MV-4-11 (cell line): ENCODE measurements around the gene INPP5A.
"Not testable (repeated sequence)": the region's sequence is repeated elsewhere in the genome, so short reads cannot be mapped to it uniquely, and the experiment has no call there.

Experiments
- DNase-seq: peaks from one replicate; lab custom pipeline; 2025; lab: John Stamatoyannopoulos, UW

INPP5A gene

DNA sequence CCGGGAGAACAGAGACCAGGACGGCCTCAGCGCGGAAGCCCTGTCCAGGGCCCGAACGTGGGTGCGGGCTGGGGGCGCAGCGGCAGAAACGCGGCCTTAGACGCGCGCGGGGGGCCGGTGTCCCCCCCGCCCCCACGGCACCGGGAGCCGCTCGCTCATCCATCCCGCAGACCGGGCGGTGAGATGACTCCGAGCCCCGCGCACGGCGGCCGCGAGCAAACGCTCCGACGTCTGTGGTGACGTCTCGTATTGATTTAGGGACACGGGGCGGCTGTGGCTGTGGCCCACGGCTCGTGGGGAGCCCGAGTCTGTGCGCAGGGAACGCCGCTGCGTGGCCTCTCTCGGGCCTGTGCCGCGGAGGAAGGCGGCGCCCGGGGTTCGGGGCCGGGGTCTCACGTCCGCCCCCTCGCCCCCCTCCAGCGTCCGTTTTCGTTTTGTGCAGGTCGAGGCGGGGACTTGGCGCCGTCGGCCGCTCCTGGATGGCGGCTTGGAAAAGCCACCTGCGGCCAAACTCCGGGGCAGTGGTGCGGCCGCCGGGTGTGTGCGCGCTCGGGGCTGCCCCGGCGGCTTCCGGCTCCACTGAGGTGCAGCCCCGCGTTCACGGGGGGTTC lies 249.4 kb downstream of the INPP5A start:
- DNase-seq = no peak

- DNase-seq = no peak
Observed at GRCh38 chr10:132787495-132788179, 250.1 kb downstream of the INPP5A start.

- no peak for DNase-seq
Observed at GRCh38 chr10:132788180-132788830, 250.7 kb downstream of the INPP5A start.

DNA sequence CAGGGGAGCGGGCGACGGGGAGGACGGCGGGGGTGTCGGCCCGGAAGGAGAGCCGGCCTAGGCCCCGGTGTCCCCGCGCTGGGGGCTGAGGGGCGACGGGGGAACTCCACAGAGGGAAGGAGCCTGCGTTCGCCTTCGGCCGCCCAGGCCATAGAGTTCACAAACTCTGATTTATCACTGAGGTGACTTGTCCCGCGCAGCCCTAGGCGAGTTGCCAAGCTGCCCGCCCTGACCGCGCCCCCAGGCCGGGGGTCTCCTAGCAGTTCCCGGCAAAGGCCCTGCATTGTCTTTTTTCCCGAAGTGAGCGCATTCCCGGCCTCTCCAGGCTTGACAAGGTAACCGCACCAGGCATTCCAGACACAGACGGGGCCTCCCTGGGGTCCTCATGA lies 251.2 kb downstream of the INPP5A start:
- DNase-seq = no peak

- no peak for DNase-seq
Observed at GRCh38 chr10:132789659-132790148, 252.1 kb downstream of the INPP5A start.

- DNase-seq = no peak
Observed at GRCh38 chr10:132790470-132790869, 252.9 kb downstream of the INPP5A start.

- DNase-seq = no peak
Observed at GRCh38 chr10:132790934-132791829, 253.6 kb downstream of the INPP5A start.

DNA sequence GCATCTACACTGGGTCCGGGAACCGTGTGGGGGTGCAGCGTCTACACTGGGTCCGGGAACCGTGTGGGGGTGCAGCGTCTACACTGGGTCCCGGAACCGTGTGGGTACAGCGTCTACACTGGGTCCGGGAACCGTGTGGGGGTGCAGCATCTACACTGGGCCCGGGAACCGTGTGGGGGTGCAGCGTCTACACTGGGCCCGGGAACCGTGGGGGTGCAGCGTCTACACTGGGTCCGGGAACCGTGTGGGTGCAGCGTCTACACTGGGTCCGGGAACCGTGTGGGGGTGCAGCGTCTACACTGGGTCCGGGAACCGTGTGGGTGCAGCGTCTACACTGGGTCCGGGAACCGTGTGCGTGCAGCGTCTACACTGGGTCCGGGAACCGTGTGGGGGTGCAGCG lies 254.5 kb downstream of the INPP5A start:
- DNase-seq = not testable (repeated sequence)

GRCh38 chr10:132792796-132793195 lies 255.2 kb downstream of the INPP5A start:
- no peak for DNase-seq

DNA sequence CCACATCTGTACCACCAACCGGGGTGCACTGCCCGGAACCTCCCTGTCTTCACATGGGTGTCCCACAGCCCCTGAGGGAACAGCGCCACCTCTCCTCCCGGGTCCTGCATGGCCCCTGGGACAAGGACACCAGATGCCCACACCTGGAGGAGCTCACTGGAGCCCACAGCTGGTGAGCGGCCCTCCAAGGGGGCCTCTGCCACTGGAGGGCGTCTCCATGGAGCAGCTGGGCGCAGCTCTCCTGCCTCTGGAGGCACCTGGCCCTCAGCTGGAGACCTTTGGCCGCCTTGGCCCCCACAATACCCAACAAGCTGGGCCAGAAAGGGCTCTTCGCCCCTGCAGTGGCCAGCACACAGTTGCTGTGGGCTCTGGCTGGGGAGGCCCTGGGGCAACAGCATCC lies 255.6 kb downstream of the INPP5A start:
- no peak for DNase-seq

DNA sequence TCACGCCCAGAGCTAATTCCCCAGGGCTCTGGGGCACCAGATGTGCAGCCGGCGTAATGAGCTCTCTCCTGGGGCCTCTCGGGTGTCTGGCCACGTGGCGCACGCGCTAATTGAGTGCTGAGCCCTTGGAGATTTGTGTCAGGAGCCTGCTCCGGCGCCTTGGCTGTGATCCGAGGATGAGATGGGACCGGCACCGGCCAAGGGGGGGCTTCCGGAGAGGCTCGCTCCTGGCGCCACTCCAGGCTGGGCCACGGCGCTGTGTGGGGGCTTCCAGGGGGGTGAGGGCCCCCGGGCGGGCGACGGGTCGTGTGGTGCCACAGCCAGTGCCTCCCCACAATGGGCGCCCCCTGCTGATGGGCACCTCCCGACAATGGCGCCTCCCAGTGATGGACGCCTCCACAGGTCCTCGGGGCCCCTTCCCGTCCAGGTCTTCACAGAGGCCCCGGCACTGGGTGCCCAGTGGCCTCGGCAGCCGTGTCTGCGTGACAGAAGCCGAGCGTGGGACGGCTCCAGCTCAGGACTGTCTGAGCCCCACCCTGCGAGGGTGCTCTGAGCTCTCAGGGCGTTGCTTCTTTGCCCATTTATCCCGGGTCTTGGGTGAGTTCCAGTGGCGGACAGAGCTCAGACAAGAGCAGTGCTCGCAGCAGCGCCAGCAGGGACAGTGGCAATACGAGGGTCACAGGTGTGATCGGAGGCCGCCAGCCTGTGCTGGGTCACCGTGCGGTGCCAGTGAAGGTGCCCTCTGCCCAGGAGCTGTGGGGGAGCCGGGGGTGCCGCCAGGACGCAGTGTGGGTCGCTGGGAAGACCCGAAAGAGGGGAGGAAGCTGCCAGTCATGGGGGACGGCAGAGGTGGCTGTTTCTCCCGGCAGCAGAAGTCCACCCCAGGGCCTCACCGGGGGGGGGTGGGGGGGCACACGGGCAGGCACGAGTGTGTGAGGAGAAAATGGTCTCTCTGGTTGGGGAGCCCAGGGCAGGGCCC lies 256.6 kb downstream of the INPP5A start:
- no peak for DNase-seq

- no peak for DNase-seq
Observed at GRCh38 chr10:132796846-132797245, 259.3 kb downstream of the INPP5A start.

DNA sequence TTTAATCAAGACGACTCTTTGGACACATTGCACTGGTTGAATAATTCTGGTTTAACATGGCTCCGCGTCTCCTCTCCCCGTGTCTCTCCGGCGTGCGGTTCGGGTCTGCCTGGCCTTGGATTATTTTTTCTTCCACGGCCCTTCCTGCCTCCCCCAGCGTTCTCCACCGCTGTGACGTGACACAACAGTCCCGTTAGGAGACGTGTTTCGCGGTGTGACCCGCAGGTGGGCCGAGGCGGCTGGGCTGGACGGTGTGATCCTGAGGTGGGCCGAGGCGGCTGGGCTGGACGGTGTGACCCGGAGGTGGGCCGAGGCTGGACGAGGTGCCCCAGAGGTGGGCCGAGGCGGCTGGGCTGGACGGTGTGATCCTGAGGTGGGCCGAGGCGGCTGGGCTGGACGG lies 260.4 kb downstream of the INPP5A start:
- not testable (repeated sequence) for DNase-seq

DNA sequence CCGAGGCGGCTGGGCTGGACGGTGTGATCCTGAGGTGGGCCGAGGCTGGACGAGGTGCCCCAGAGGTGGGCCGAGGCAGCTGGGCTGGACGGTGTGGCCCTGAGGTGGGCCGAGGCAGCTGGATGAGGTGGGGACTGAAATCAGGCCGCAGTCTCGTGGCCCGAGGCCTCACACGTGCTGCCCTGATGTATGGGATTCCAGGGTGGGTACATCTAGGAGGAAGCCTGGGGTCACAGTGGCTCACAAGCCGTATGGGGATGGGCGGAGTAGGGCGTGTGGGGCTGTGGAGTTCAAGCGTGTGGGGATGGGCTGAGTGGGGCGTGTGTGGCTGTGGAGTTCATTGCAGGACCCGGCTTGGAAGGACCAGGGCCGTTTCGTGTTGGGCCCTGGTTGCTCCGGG lies 260.8 kb downstream of the INPP5A start:
- DNase-seq = no peak

- DNase-seq = no peak
Observed at GRCh38 chr10:132798876-132799275, 261.3 kb downstream of the INPP5A start.

- no peak for DNase-seq
Observed at GRCh38 chr10:132799865-132800264, 262.3 kb downstream of the INPP5A start.

GRCh38 chr10:132802048-132802447 lies 264.5 kb downstream of the INPP5A start:
- no peak for DNase-seq

- DNase-seq = no peak
Observed at GRCh38 chr10:132802694-132803320, 265.2 kb downstream of the INPP5A start.

DNA sequence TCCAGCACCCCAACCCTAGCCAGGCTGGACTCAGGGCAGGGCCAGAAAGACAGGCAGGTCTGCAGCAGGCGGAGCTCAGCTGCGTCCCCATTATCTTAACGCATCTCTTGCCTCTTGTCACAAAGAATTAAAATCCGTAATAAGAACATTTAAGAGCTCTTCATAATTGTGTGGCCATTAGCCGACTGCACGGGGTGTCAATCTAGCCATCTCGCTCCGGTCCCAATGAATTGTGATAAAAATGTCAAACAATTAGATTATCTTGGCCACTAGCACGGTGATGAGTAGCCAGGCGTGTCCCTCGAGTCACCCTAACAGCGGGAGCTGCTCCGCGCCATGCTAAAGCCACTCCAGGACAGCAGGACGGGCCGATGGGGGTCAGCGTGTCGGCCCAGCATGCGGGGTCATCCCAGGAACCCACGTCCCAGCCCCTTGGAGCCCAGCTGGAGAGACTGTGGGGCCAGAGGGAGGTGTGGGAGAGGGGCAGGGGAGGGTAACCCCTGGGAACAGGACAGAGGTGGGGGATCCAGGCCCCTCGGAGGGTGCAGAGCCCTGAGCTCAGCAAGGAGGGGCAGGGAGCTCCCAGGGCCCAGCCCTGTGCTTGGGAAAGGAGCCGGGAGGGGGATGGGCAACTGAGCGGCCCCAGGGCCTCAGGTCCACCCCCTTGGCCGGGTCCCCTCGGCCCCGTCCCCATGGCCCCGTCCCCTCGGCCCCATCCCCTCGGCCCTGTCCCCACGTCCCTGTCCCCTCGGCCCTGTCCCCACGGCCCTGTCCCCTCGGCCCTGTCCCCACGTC lies 266.0 kb downstream of the INPP5A start:
- no peak for DNase-seq

DNA sequence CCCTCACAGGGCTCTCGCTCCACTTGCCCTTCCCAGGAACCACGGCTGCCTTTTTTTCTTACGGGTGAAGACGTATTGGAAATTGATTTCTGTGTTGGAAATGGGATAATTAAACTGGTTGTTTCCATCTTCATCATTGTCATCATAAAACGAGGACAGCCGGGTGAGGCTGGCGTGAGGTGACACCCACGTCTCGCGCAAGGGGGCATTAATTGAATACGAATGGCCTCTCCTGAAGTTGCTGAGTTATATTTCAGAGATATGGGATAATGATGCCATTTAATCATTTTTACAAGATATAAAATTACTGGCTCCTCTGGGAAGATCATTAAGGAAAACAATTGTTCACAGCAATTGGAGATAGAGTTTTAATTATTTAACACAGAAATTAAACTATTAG lies 266.7 kb downstream of the INPP5A start:
- no peak for DNase-seq
